ENCODE data around the gene GGCX.

The GGCX gene

DNA sequence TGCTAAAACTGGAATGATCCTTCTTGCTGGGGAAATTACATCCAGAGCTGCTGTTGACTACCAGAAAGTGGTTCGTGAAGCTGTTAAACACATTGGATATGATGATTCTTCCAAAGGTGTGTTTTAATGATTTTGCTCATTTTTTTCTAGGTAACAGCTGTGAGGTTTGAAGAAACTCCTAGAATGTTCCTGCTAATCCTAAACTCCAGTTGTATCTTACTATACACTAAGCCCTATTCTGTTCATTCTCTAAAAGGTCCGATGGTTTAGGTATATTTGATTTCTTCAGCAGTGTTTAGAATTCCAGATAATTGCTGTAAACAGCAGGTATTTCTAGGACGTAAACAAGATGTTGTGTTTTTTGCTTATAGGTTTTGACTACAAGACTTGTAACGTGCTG lies 20.0 kb downstream of the GGCX start:
- TF ChIP-seq, protein P1, sequence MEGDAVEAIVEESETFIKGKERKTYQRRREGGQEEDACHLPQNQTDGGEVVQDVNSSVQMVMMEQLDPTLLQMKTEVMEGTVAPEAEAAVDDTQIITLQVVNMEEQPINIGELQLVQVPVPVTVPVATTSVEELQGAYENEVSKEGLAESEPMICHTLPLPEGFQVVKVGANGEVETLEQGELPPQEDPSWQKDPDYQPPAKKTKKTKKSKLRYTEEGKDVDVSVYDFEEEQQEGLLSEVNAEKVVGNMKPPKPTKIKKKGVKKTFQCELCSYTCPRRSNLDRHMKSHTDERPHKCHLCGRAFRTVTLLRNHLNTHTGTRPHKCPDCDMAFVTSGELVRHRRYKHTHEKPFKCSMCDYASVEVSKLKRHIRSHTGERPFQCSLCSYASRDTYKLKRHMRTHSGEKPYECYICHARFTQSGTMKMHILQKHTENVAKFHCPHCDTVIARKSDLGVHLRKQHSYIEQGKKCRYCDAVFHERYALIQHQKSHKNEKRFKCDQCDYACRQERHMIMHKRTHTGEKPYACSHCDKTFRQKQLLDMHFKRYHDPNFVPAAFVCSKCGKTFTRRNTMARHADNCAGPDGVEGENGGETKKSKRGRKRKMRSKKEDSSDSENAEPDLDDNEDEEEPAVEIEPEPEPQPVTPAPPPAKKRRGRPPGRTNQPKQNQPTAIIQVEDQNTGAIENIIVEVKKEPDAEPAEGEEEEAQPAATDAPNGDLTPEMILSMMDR (conservative IDR thresholded peaks at IDR 0.05; ENCODE audit: control insufficient read depth, insufficient read depth, low read depth, low read length) = no peak
- no peak for DNase-seq (ENCODE audit: low read depth)
- peak overlapping the region; percentile 86 for H3K4me3 ChIP-seq (ENCODE audit: control insufficient read depth, low read depth, low read length)

DNA sequence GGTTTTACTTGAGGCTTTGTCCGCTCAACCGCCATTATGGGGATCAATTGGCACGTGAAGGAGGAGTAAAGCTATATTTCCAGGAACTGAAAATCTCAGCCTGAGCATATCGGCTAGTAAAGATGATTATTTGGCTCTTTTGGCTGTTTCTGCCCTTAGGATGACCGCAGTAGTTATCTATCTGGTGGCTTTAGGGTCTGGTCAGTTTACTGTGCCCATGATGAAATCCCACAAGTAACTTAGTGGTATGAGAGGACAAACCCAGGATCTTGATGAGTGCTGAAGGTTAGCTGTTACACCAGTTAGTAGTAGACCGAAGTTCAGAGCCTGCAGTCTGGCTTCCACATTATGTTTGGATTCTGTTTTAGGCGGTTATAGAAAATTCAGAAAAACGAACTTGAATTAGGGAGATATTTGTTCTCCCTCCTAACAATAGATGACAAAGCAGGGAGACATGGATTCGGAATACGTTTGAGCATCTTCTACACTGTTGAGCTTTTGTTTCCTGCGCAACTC lies 21.1 kb downstream of the GGCX start:
- no peak for DNase-seq (ENCODE audit: low read depth)
- TF ChIP-seq, protein P1 (conservative IDR thresholded peaks at IDR 0.05; ENCODE audit: control insufficient read depth, insufficient read depth, low read depth, low read length) = no peak
- H3K4me3 ChIP-seq (ENCODE audit: control insufficient read depth, low read depth, low read length) = peak overlapping the region; percentile 86

DNA sequence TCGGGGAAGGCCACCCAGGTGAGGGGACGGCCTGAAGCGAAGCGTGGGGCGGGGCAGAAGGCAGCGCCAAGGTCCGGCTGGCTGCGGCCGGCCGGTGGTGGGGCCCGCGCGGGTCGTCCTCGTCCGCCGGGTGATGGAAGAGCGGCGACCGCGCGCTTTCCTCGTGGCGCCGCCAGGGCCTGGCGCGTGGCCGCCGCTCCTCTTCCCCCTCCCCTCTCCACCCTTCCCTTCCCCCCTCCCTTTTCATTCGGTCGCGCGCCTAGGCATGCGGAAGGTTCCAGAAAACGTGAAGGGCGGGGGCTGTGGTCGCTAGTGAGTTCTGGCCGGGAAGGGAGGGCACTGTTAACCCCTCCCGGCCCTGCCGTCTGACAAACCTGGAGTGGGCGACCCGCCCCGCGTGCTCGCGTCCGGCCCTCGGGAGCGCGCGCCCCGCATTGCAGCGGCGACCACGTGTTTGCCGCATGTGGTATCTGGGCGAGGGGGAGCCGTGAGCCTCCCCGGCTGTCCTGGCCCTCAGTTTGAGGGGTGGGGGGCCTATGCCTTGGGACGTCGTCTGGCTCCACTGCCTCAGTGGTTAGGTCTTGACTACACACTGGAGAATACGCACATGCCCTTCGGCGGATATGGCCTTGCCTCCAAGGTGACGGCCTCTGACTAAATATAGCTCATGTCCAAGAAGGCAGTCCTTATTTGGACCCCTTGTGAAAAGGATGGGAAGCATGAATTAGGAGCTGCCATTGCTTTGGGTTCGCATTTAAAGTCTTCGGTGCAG lies 21.7 kb downstream of the GGCX start:
- peak overlapping the region; percentile 86 for H3K4me3 ChIP-seq (ENCODE audit: control insufficient read depth, low read depth, low read length)
- TF ChIP-seq, protein P1 (conservative IDR thresholded peaks at IDR 0.05; ENCODE audit: control insufficient read depth, insufficient read depth, low read depth, low read length) = no peak
- DNase-seq (ENCODE audit: low read depth) = peak; percentile 56

DNA sequence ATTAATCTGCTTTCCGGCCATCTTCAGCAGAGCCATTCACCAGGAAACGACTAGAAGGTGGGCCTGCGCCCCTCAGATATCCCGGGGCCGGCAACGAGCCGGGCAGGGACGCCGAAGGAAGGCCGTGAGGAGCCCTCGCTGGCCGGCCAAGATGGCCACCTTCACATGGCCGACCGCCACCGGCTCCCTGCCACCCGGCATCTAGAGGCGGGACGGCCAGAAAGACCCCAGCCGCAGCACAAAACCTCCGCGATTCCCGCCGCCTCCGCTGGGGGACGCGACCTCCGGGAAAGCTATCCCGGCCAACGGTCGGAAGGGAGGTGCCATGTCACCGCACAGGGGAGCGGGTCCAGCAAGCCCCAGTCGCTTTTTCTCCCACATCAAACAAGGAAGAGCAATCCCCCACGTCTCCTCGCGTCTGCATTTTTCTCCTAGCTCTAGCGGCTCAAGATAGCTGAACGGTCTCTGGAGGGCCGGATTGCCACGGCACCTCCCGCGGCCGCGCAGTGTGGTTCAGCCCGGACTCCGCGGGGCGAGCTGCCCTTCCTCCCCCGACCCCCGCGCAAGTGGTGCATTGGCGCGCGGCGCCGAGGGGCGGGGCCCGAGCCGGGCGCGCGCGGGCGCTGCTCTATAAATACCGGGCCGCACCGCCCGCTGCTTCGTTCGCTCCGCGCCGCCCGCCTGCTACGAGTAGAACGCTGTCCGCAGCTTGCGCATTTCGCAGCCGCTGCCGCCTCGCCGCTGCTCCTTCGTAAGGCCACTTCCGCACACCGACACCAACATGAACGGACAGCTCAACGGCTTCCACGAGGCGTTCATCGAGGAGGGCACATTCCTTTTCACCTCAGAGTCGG lies 22.6 kb downstream of the GGCX start, which contains the start of gene MAT2A:
TSS of gene MAT2A (plus strand) at position 662 of the 854 bp plus-strand sequence. CDS start at position 782, 120 bp downstream.
- peak within 1 kb of the TSS; percentile 86 for H3K4me3 ChIP-seq (ENCODE audit: control insufficient read depth, low read depth, low read length)
- peak; percentile 89 for DNase-seq (ENCODE audit: low read depth)
- TF ChIP-seq, protein P1 (conservative IDR thresholded peaks at IDR 0.05; ENCODE audit: control insufficient read depth, insufficient read depth, low read depth, low read length) = peak; percentile 59

DNA sequence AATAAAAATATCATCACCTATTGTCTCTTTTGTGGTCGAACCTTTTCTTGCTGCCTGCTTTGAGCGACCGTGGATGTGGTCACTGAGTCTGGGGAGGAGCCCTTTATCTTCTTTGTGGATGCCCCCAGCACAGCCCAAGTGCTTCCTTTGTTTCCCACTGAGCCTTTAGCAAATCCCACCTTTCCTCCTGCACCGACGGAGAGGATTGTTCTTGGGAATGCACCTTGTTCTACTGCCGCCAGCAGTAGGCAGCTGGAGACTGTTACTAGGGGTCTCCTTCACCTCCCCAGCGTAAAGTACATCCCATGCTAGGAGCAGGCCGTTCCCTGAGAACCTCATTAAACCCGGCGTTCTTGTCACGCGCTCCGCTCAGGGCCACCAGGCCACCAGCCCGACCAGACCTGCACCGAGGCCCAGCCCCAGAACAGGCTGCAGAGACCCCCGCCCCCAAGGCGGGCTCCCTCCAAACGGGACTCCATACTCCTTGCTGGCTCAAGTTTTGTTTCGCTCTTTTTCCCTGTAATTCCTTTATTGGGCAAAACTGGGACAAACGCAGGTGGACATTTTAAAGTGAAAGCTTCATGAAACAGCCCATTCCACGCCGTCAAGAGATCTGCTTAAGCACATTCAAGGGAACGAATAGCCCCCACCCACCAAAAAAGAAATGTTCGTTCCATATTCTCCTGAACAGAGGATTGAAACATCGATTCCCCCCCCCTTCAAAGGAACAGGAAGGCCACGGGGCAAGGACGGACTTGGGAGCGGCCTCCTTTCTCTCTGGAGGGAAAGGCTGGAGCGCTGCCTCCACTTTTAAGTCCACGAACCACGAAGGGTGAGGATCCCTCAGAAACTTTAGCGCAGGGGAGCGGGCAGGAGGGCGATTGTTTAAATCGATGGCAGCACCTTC lies 23.4 kb downstream of the GGCX start:
- DNase-seq (ENCODE audit: low read depth) = peak; percentile 38
- H3K4me3 ChIP-seq (ENCODE audit: control insufficient read depth, low read depth, low read length) = peak overlapping the region; percentile 86
- TF ChIP-seq, protein P1 (conservative IDR thresholded peaks at IDR 0.05; ENCODE audit: control insufficient read depth, insufficient read depth, low read depth, low read length) = no peak

DNA sequence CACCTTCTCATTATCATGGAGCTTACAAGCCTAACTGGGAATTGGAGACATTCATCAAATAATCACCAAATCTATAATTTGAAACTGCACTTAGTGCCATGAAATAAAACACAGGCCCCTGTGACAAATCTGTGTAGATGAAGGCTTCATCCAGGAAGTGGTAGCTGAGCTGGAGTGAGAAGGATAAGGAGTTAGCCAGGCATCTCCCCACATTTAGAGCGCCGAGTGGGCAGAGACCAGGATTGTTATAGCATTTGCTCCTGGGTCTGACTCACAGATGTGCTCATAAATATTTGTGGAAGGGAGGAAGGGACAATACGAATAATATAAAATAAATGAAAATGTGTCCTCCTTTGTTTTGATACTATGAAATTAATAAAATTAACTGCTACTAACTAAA lies 24.8 kb downstream of the GGCX start:
- DNase-seq (ENCODE audit: low read depth) = peak; percentile 86
- TF ChIP-seq, protein P1 (conservative IDR thresholded peaks at IDR 0.05; ENCODE audit: control insufficient read depth, insufficient read depth, low read depth, low read length) = no peak
- H3K4me3 ChIP-seq (ENCODE audit: control insufficient read depth, low read depth, low read length) = no peak overlapping the region
